HepG2 (cell line): ENCODE data around the gene SLC22A31. TPM values are rescaled to one million over a fixed set of nuclear protein-coding genes. Genes with fewer than 3 reads are reported as not detected.
A peak's percentile ranks its signal among the peaks of the same experiment; 100 is the strongest.

Experiments
- ARID5B ChIP-seq: IDR thresholded peaks from 2 replicates; pipeline ENCODE4 v1.4.0; 2020; ENCODE audit warnings: mild to moderate bottlenecking, missing genetic modification reagents
- BCLAF1 ChIP-seq: fragments of 450-650 bp; IDR thresholded peaks from 2 replicates; pipeline ENCODE4 v1.6.1; 2017; ENCODE audit warnings: mild to moderate bottlenecking
- CC2D1A ChIP-seq: sonication (generic); formaldehyde crosslinking; IDR thresholded peaks from 2 replicates; pipeline ENCODE4 v1.8.1; 2023; ENCODE audit warnings: mild to moderate bottlenecking, missing genetic modification reagents
- CCDC6 ChIP-seq: sonication (generic); formaldehyde crosslinking; IDR thresholded peaks from 2 replicates; pipeline ENCODE4 v1.8.1; 2022; ENCODE audit warnings: mild to moderate bottlenecking, missing genetic modification reagents, moderate library complexity
- CENPBD1 ChIP-seq: sonication (generic); formaldehyde crosslinking; IDR thresholded peaks from 2 replicates; pipeline ENCODE4 v1.8.0; 2022; ENCODE audit warnings: missing genetic modification reagents, low read depth, mild to moderate bottlenecking, borderline replicate concordance
- CREB3 ChIP-seq: sonication (generic); formaldehyde crosslinking; IDR thresholded peaks from 2 replicates; pipeline ENCODE4 v1.5.0; 2020; ENCODE audit warnings: missing genetic modification reagents
- KAT2B ChIP-seq: fragments of 150-350 bp; IDR thresholded peaks from 2 replicates; pipeline ENCODE4 v1.6.1; 2014; ENCODE audit warnings: low read depth, low read length, borderline replicate concordance
- MAFK ChIP-seq, 2 experiments: IDR thresholded peaks in 1 of 2; conservative IDR thresholded peaks in 1 of 2; 2 replicates each; pipeline ENCODE4 v1.6.1; 2011; ENCODE audit warnings: improper control_type of control experiment in 2 of 2, low read length in 2 of 2
- PRDM10 ChIP-seq: sonication (generic); formaldehyde crosslinking; IDR thresholded peaks from 2 replicates; pipeline ENCODE4 v1.4.0; 2020; ENCODE audit warnings: low read depth, missing genetic modification reagents
- RARG ChIP-seq: sonication (generic); formaldehyde crosslinking; IDR thresholded peaks from 2 replicates; pipeline ENCODE4 v1.4.0; 2020; ENCODE audit warnings: low read depth, mild to moderate bottlenecking, missing genetic modification reagents
- RFX5 ChIP-seq: IDR thresholded peaks from 2 replicates; pipeline ENCODE4 v1.6.1; 2011; ENCODE audit warnings: low read depth, low read length, improper control_type of control experiment
- ZNF574 ChIP-seq: sonication (generic); formaldehyde crosslinking; IDR thresholded peaks from 2 replicates; pipeline ENCODE4 v1.4.0; 2020; ENCODE audit warnings: missing genetic modification reagents
- ZNF713 ChIP-seq: sonication (generic); formaldehyde crosslinking; IDR thresholded peaks from 2 replicates; pipeline ENCODE4 v1.4.0; 2020; ENCODE audit warnings: mild to moderate bottlenecking, missing genetic modification reagents
- polyA plus RNA-seq, 8 experiments: library from polyadenylated mRNA; depleted of rRNA in 3 of 8; stranded (reverse) in 7 of 8; unstranded in 1 of 8; fragments of >200 nt; fragmentation: Illumina TruSeq in 4 of 8; extraction: Trizol in 4 of 8; gene quantifications; 2 replicates each; pipeline versions ENCODE4 v1.2.1 to v1.2.3, GENCODE V29; 2011 to 2016; ENCODE audit warnings: low read depth in 4 of 8, missing spikeins in 1 of 8, mixed read lengths in 1 of 8; ENCODE audit not compliant: insufficient read depth in 1 of 8
- total RNA-seq, 5 experiments: library from RNA; depleted of rRNA; stranded (reverse); fragments of >200 nt; fragmentation: Illumina TruSeq; extraction: Trizol; gene quantifications; 2 replicates each; pipeline ENCODE4 v1.2.3, GENCODE V29; 2016; ENCODE audit warnings: low read depth in 1 of 5

The SLC22A31 gene
- total and polyA plus RNA-seq, 2 of the 13 experiments (the other 11 are each of a cell fraction or from before 2014, with no cell fraction given) = 67.3 to 83.3 TPM

GRCh38 chr16:89159066-89159849, 41.1 kb downstream of the SLC22A31 start (continued):
- TF ChIP-seq ARID5B (CRISPR knock-in tag) = peak; percentile 88
- no peak for TF ChIP-seq CC2D1A (CRISPR knock-in tag)
- peak; percentile 63; the same call in 1 of the 2 replicates for TF ChIP-seq CREB3
- TF ChIP-seq ZNF574 (CRISPR knock-in tag) = peak; percentile 80
- TF ChIP-seq RARG (CRISPR knock-in tag) = no peak
- no peak for TF ChIP-seq ZNF713 (CRISPR knock-in tag)
- TF ChIP-seq BCLAF1 = no peak
- TF ChIP-seq KAT2B = no peak
- no peak for TF ChIP-seq RFX5
- TF ChIP-seq CENPBD1 = no peak
- TF ChIP-seq MAFK (conservative IDR thresholded peaks at IDR 0.05 in 1 of 2, IDR thresholded peaks at IDR 0.05 in 1 of 2; ENCODE audit: low read length in 2 of 2) = no peak
- TF ChIP-seq CCDC6 (CRISPR knock-in tag) = no peak
- no peak for TF ChIP-seq PRDM10 (CRISPR knock-in tag)
